Urinary bladder (tissue), 4 donors: ENCODE results near the gene CACNA2D3. TPM values are rescaled to one million over a fixed set of nuclear protein-coding genes. Genes with fewer than 3 reads are reported as not detected.

Experiments used
- DNase-seq: peaks from one replicate; pipeline ENCODE4 v3.0.0-alpha.2; 2015; ENCODE audit errors: extremely low spot score
- H3K27ac ChIP-seq: one replicate; pipeline ENCODE4 v1.5.1; 2013; ENCODE audit warnings: low read depth, mild to moderate bottlenecking, moderate library complexity
- H3K36me3 ChIP-seq: one replicate; pipeline ENCODE4 v1.6.1; 2013; ENCODE audit warnings: mild to moderate bottlenecking, moderate library complexity; ENCODE audit not compliant: insufficient read depth
- H3K4me1 ChIP-seq: one replicate; pipeline ENCODE4 v1.6.1; 2013; ENCODE audit warnings: mild to moderate bottlenecking, moderate library complexity; ENCODE audit not compliant: insufficient read depth
- H3K4me3 ChIP-seq: one replicate; pipeline ENCODE4 v1.5.1; 2013; ENCODE audit warnings: low read depth, low read length
- WGBS: extraction: QIAGEN DNeasy Blood & Tissue Kit; methylation state at CpG from one replicate; pipeline ENCODE4 v1.1.7; 2013; 5-methylcytosine and 5-hydroxymethylcytosine counted together
- polyA plus RNA-seq: library from polyadenylated mRNA; stranded (reverse); fragments of 200-250 nt; gene quantifications from one replicate; pipeline ENCODE4 v1.2.3, GENCODE V29; 2013
- total RNA-seq: library from RNA; depleted of rRNA; stranded (reverse); fragments of >200 nt; gene quantifications from one replicate; pipeline ENCODE4 v1.2.3, GENCODE V29; 2014
- donor health status: healthy with polysubstance abuse.
- donor health status: healthy.

Gene CACNA2D3
- total and polyA plus RNA-seq, 2 donors, result 0.57 to 1.7 TPM

DNA sequence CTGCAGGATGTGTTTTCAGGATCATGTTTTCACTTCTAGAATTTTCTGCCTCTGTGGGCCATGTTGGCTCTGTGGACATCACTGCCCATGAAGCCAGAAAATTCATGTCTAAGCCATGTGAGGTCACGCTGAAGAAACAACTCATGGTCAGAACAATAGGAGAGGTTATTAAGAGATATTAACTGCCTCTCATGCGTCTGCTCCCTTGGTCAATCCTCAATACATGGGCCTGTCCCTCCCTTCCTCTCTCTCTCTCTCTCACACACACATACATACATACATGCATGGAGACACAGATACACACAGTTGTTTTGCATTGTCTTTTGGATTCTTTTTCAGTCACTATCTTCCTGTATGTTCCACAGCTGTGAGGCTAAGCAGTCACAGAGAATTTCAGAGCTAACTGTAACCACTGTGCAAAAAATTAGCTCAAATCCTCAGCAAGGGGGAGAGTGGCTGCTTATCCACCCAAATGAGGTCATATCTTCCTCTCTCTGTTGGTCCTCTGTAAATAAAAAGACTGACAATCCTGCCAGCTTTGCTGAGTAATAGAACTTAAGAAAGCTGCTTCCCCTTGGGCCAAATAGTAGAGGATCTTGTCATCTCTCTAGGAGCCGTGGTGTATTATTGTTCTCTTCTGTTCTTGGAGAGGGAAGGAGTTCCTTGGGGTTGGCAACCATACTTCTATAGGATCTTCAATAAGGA, 759.9 kb downstream of the CACNA2D3 start:
- no peak overlapping the region for H3K4me3 ChIP-seq
- DNase-seq, result no peak
- WGBS, result 28% methylated on average over 3 of the region's 3 CpGs
- H3K27ac ChIP-seq, result no peak overlapping the region
- H3K4me1 ChIP-seq, result no peaks in the 10 kb centered on the region
- H3K36me3 ChIP-seq, result no peaks in the 10 kb centered on the region

DNA sequence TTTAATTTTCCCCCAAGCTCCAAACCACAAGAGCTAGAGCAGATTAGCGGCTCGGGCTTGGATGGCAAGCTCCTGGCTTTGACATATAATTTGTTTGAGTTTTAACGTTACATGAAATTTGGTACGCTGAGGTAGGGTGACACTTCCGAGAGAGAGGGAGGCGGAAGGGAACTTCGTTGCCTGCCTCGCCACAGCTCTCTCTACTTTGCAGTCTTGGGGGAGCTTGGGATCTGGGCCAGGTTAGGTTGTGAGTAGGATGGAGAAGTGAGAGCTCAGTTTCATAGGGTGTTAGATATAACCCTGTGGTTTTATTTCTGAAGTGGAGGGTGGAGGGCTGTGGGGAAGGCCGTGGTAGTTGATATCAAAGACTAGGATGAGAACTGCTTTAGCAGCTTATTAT, 765.8 kb downstream of the CACNA2D3 start:
- no peak for DNase-seq
- Histone ChIP-seq H3K4me3 (no peak overlapping the region), H3K27ac (no peak overlapping the region), H3K4me1 (no peaks in the 10 kb centered on the region), H3K36me3 (no peaks in the 10 kb centered on the region)
- 93% methylated on average over 9 of the region's 9 CpGs for WGBS

DNA sequence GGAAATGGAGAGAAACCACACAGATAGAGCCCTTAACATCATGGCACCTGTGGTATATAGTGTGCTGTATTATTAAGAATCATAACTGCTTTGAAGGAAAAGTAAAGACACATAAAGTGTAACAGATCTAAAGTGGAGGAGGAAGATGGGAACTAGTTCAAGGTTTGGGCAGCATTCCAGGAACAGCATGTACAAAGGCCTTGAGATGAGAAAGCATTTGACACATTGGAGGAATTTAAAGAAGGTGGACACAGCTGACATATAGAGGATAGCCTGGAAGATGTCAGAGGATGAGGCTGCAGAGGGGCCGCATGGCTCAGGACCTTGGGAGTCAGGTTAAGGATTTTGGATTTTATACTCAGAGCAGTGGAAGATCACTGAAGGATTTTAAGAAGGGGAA, 766.5 kb downstream of the CACNA2D3 start:
- Histone ChIP-seq H3K4me3 (no peak overlapping the region), H3K27ac (no peak overlapping the region), H3K4me1 (no peaks in the 10 kb centered on the region), H3K36me3 (no peaks in the 10 kb centered on the region)
- WGBS, result 96% methylated on average over 1 of the region's 1 CpG
- no peak for DNase-seq

DNA sequence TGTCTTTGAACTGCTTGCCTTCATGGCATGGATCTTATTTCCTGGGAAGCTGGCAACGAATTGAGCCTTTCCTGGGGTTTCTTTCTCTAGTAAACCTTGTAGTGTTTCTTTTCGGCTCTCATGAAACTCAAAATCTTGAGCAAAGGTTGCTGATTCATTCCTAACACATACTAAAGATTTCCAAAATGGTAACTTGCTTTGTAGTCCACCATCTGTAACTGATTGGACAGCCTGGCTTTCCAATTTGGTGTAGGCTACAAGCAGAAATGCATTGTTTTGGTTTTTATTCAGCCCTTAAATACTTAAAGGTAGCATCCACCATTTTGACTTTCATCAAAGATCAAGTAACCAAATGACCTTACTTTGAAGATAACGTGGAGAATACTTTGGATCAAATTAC, 767.4 kb downstream of the CACNA2D3 start:
- no peaks in the 10 kb centered on the region for H3K36me3 ChIP-seq
- no peak overlapping the region for H3K27ac ChIP-seq
- WGBS, result 92% methylated on average over 3 of the region's 3 CpGs

DNA sequence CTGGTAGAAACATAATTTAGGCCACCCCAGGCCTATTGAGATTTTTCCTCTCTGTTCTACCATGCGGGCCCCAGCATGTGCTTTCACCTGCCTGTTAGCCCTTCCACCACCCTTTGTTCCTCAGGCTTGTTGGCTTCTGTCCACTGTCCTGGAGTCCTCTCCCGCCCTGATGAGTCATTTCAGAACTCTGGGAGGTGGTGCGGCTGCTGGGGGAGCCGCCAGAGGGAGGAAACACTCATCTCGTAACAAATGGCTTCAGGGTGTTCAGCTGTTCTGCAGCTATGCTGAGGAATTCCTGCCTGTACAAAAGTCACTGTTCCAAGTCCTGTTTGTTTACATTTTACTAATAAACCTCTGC, 769.2 kb downstream of the CACNA2D3 start:
- H3K4me1 ChIP-seq, result no peaks in the 10 kb centered on the region
- WGBS, result 12% methylated on average over 5 of the region's 5 CpGs

More for the DNA sequence above, 767.4 kb downstream of the CACNA2D3 start:
- Histone ChIP-seq H3K4me3 (no peak overlapping the region), H3K4me1 (no peaks in the 10 kb centered on the region)
- no peak for DNase-seq

DNA sequence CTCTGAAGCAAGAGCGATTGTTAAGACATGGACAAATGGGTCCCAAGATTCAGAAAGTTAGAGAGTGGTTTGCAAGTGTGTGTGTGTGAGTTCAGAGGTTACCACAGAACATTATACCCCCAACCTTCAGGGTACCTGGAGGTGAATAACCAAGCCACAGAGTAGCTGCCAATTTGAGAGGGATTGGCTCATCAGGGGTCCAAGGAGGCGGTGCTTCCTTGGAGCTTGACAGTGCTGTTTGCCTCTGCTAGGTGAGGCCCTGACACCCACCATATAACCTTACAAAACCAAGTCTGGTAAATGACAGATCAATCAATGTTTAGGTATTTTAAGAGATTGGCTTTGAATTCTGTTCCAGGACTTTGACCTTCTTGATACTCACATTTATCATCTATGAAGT, 769.8 kb downstream of the CACNA2D3 start:
- Histone ChIP-seq H3K27ac (no peak overlapping the region), H3K4me1 (no peaks in the 10 kb centered on the region), H3K4me3 (no peak overlapping the region), H3K36me3 (no peaks in the 10 kb centered on the region)
- WGBS, result 62% methylated on average over 2 of the region's 2 CpGs
- DNase-seq, result no peak

More for the DNA sequence above, 769.2 kb downstream of the CACNA2D3 start:
- peak; percentile 89 for DNase-seq
- Histone ChIP-seq H3K4me3 (no peak overlapping the region), H3K27ac (no peak overlapping the region), H3K36me3 (no peaks in the 10 kb centered on the region)

DNA sequence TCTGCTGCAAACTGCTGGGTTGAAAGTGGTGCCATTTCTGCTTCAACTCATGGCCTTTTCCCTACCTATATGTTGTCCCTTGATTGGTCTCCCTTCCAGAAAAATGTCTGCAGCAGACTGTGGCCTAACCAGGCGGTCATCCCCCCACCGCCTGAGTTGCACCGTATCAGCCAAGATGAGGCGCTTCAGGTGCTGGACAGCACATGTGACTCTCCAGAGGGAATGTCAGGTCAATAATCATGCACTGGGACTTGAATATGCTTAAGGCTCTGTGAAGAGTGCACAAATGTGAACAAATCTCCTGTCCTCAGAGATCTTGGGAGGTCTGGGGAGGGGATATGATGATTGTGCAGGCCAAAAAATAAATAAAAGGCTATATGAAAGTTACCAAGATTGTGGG, 773.3 kb downstream of the CACNA2D3 start:
- Histone ChIP-seq H3K4me3 (no peak overlapping the region), H3K36me3 (no peaks in the 10 kb centered on the region), H3K27ac (no peak overlapping the region), H3K4me1 (no peaks in the 10 kb centered on the region)
- 96% methylated on average over 4 of the region's 4 CpGs for WGBS
- DNase-seq, result no peak

DNA sequence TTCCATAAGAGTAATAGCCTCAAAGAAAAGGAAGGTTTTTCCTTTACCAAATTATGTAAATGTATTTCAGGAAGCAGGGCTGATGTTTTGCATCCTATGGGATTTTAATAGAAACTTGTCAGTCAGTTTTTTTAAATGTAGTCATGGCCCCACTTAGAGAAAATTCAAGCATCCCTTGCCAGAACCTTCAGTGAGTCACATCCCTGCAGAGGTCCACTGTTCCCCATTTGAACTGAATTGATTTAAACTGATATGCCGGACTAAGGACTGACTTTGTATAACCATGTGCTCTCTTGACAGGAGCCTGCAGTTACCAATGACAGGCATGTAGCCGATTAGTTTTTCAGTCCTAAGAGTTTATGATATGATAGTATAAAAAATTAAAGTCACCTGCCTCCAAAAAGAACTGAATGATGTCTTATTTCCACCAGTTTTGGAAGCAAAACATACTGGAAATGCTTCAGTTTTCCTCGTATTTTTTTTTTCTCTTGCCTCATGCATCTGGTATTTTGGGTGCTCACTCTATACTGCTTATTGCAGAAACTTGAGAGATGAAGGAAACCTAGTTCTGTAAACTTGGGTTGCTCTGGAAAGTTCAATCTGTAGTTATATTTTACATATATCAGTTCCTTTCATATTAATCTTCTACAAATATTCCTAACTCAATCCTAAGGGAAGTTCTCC, 774.8 kb downstream of the CACNA2D3 start:
- Histone ChIP-seq H3K27ac (no peak overlapping the region), H3K4me1 (no peaks in the 10 kb centered on the region), H3K36me3 (no peaks in the 10 kb centered on the region), H3K4me3 (no peak overlapping the region)
- DNase-seq, result no peak
- 73% methylated on average over 3 of the region's 3 CpGs for WGBS

DNA sequence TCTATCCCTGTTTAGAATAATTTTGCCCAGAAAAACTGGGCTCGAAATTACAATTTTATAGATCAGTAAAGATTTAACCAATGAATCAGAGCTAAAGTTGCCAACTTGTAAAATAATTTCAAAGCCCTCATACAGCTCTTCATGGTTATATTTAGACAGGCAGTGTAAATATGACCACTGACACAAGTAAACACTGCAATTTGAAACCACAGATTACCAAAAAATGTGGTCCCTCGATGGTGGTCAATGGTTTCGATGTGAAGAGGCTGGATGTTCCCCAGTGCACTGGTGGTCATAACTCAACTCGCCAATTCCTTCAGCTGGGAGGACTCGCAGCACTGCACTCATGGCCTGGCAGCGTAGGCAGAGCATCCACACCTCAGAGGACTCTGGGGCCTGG, 776.9 kb downstream of the CACNA2D3 start:
- no peak overlapping the region for H3K4me3 ChIP-seq
- no peaks in the 10 kb centered on the region for H3K4me1 ChIP-seq
- H3K36me3 ChIP-seq, result no peaks in the 10 kb centered on the region
- WGBS, result 65% methylated on average over 6 of the region's 6 CpGs
- DNase-seq, result no peak
- H3K27ac ChIP-seq, result no peak overlapping the region

DNA sequence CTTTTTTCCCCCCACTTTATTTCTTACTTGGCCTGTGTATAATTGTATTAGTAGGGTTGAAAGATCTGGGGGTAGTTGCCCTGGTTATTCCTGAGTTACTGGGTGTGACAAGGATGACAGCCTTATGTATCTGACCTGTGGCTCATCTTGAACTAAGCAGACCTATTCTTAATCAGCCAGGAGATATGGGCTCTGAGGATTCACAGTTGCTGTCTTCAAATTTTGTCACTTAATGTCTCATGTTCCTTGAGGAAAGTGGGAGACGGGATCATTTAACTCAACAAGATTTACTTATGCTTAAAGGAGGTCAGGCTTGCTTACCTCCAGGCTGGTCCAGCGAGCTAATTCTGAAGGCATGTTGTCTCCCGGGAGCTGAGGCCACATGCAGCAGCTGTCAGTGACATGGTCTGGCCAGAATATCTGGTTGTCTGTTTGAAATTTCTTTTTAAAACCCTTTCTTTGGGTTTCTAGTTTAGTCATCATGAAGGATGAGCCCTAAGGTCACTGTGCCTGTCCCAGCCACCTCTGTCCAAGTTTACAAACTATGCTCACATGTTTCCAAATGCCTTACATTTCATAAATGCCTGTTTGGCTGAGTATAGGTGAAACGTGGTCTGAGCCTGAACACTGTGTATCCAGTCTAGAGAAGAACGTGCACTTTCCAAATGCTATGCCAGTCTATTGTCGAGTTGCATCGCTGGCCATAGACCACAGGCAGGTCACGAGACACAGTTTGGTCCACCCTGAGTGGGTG, 778.7 kb downstream of the CACNA2D3 start:
- no peak for DNase-seq
- H3K4me3 ChIP-seq, result no peak overlapping the region
- H3K4me1 ChIP-seq, result no peaks in the 10 kb centered on the region
- no peaks in the 10 kb centered on the region for H3K36me3 ChIP-seq
- WGBS, result 67% methylated on average over 8 of the region's 8 CpGs
- no peak overlapping the region for H3K27ac ChIP-seq

DNA sequence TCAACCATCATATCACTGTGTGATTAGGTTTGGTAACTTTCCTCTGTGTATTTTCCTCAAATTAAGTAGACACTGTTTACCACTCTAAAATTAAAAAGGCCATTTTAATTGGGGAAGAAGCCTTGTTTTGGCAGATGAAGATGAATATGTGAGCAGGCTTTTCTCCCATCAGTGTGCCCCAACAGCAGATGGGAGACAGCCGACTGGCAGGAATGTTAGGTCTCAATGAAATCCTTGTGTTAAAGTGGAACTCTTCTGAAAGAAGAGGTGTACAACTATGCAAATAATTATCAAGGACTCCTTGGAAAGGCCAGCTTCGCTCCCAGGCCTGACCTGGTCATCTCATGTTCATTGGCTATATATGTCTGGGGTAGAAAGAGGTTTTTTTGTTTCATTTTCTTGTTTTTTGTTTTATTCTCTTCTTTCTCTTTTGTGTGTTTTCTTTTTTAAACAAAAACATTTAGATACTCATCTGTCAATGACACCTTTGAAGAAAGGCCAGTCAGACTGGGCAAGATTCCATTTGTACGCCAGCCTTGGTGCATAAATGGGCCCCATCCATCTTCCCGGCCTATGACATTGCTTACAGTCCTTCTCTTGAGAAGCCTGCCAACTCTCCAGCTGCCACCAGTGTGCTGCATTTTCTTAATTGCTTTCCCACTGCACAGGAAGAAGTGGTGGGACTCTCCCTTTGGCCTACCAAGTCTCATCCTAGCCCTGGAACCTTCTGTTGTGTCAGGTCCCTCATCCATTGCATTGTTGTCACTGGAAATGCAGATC, 779.7 kb downstream of the CACNA2D3 start:
- 91% methylated on average over 4 of the region's 4 CpGs for WGBS
- no peak for DNase-seq
- no peaks in the 10 kb centered on the region for H3K4me1 ChIP-seq
- H3K36me3 ChIP-seq, result no peaks in the 10 kb centered on the region
- H3K4me3 ChIP-seq, result no peak overlapping the region
- H3K27ac ChIP-seq, result no peak overlapping the region

DNA sequence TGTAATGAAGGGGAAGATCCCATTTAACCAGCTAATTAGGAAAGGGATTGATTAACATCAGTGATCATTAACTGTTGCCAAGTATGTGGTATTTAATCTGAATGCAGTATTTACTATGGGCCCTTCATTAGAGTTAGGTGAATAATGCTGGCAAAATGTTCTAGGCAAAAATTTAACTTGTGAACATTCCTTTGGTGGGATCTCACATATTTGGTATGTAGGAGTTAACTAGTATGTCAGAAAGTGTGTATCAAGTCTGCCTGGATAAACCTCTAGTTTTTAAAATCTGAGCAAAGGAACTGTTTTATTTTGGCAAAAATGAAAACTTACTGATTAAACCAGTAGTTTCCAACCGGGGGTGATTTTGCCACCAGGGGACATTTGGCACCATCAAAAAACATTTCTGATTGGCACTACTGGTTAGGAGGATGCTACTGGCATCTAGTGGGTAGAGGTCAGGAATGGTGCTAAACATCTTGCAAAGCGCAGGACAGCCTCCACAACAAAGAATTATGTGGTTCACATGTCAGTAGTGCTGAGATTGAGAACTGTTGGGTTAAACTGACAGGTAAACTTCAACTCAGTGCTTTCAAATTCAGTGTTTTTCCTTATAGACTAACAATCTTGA, 783.0 kb downstream of the CACNA2D3 start:
- WGBS, result 92% methylated on average over 2 of the region's 2 CpGs
- no peaks in the 10 kb centered on the region for H3K36me3 ChIP-seq
- no peak overlapping the region for H3K4me3 ChIP-seq
- H3K4me1 ChIP-seq, result no peaks in the 10 kb centered on the region
- DNase-seq, result no peak
- H3K27ac ChIP-seq, result no peak overlapping the region

DNA sequence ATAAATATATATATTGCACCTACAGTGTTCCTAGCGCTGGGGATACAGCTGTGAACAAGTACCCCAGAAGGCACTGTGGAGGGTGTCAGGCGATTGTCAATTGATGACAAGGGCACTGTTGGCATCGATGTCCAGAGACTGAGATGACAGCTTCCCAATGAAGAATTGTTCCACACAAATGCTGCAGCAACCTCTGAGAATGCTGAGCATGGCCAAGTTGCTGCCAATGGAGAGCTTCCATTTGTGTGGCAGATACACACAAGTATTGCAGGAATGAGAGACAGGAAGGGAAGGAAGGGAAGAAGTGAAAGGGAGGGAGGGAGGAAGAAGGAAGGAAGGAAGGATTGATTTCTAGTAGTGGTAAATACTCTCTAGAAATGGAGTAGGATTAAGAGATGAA, 783.6 kb downstream of the CACNA2D3 start:
- 95% methylated on average over 3 of the region's 3 CpGs for WGBS
- no peak overlapping the region for H3K27ac ChIP-seq
- no peak for DNase-seq
- no peaks in the 10 kb centered on the region for H3K36me3 ChIP-seq
- no peak overlapping the region for H3K4me3 ChIP-seq
- H3K4me1 ChIP-seq, result no peaks in the 10 kb centered on the region
